Neutrophil (primary cell): ENCODE results near the gene BST1.
A peak's percentile ranks its signal among the peaks of the same experiment; 100 is the strongest.

Source experiments
- H3K27ac ChIP-seq: fragments of 200-600 bp; sonication (generic); 2 replicates; pipeline ENCODE4 v1.5.1; 2016; ENCODE audit warnings: mild to moderate bottlenecking, moderate library complexity
- H3K27me3 ChIP-seq: fragments of 200-600 bp; sonication (generic); 2 replicates; pipeline ENCODE4 v1.6.0; 2016; ENCODE audit warnings: mild to moderate bottlenecking
- H3K36me3 ChIP-seq: fragments of 200-600 bp; sonication (generic); 2 replicates; pipeline ENCODE4 v1.5.1; 2017
- H3K4me1 ChIP-seq, 2 experiments: fragments of 200-600 bp in 1 of 2; sonication (generic) in 1 of 2; 1 replicate in 1 of 2; 2 replicates in 1 of 2; pipeline versions ENCODE4 v1.5.1 to v1.6.1; 2013 to 2016; ENCODE audit warnings: low read depth in 1 of 2, low read length in 1 of 2, mild to moderate bottlenecking in 1 of 2, moderate library complexity in 1 of 2; ENCODE audit not compliant: control insufficient read depth in 1 of 2, insufficient read depth in 1 of 2
- H3K4me3 ChIP-seq, 2 experiments: fragments of 200-600 bp in 1 of 2; sonication (generic) in 1 of 2; 1 replicate in 1 of 2; 2 replicates in 1 of 2; pipeline ENCODE4 v1.5.1; 2013 to 2016; ENCODE audit warnings: low read depth in 1 of 2, low read length in 1 of 2, mild to moderate bottlenecking in 1 of 2, moderate library complexity in 1 of 2
- H3K9me3 ChIP-seq: fragments of 200-600 bp; sonication (generic); 2 replicates; pipeline ENCODE4 v1.5.1; 2016
- TF ChIP-seq, protein P1 (sequence below): fragments of 200-600 bp; sonication (generic); IDR thresholded peaks from 2 replicates; pipeline ENCODE4 v1.5.1; 2016; ENCODE audit warnings: antibody characterized with exemption

Gene BST1

DNA sequence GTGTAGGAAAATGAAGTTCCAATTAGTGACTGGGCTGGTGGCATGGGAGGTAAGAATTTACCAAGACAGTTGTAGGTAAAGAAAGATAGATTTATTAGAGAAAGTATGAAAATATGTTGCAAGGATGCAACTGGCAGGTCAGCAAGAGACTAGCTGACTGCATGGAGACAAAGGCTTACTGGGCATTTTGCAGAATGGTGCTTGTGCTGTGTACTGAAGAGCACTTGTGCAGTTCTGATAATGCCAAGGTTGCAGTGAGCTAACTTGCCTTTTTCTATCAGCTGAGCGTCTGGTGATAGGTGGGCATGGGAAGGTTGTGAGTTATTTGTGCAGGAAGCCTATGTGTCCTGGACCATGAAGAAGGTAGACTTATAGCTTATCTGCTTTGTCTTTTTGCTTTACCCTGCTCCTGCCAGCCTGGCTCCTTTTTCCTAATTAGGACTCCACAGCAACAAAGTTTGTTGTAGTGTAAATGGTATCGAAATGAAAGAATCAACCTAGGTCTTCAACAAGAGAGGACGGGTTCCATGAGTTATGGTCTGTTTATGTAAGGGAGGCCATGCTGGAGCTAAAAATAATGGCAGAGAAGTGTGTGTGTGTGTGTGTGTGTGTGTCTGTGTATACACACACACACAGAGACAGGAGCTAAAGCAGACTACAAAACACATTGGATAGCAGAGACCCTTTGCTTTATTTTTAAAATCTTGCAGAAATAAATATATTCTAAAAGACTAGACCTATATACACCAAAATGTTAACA is 15.0 kb downstream of the BST1 start:
- Histone ChIP-seq H3K4me1 (peaks cover 27 to 29% of the 10 kb centered on the region in 2 experiments), H3K4me3 (no peak overlapping the region), H3K9me3 (no peaks in the 10 kb centered on the region), H3K36me3 (peaks cover 100% of the 10 kb centered on the region), H3K27me3 (no peaks in the 10 kb centered on the region), H3K27ac (peak overlapping the region; percentile 66)
- TF ChIP-seq, protein P1, sequence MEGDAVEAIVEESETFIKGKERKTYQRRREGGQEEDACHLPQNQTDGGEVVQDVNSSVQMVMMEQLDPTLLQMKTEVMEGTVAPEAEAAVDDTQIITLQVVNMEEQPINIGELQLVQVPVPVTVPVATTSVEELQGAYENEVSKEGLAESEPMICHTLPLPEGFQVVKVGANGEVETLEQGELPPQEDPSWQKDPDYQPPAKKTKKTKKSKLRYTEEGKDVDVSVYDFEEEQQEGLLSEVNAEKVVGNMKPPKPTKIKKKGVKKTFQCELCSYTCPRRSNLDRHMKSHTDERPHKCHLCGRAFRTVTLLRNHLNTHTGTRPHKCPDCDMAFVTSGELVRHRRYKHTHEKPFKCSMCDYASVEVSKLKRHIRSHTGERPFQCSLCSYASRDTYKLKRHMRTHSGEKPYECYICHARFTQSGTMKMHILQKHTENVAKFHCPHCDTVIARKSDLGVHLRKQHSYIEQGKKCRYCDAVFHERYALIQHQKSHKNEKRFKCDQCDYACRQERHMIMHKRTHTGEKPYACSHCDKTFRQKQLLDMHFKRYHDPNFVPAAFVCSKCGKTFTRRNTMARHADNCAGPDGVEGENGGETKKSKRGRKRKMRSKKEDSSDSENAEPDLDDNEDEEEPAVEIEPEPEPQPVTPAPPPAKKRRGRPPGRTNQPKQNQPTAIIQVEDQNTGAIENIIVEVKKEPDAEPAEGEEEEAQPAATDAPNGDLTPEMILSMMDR, result no peak

DNA sequence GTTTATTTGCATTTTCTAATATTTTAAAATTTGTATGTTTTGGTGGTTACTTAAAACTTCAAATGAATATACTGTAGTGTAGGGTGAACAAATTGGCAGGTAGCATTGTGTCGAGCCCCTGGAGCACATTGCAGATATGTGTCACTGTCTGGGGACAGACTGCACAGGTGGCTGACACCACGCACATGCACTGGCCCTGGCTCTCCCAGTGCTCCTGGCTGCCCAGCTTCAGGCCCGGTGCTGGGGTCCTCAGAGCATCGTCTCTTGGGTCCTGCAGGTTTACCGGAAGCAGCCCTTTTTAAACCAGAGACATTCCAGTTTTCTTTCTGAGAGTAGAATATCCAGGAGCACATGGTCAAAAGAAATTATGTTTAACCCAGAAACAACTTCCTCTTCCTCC is 15.6 kb downstream of the BST1 start:
- TF ChIP-seq, protein P1, result no peak
- peak overlapping the region; percentile 66 for H3K27ac ChIP-seq
- no peaks in the 10 kb centered on the region for H3K9me3 ChIP-seq
- H3K4me3 ChIP-seq, result no peak overlapping the region
- no peaks in the 10 kb centered on the region for H3K27me3 ChIP-seq
- H3K4me1 ChIP-seq, result peaks cover 27 to 29% of the 10 kb centered on the region in 2 experiments
- peaks cover 100% of the 10 kb centered on the region for H3K36me3 ChIP-seq

DNA sequence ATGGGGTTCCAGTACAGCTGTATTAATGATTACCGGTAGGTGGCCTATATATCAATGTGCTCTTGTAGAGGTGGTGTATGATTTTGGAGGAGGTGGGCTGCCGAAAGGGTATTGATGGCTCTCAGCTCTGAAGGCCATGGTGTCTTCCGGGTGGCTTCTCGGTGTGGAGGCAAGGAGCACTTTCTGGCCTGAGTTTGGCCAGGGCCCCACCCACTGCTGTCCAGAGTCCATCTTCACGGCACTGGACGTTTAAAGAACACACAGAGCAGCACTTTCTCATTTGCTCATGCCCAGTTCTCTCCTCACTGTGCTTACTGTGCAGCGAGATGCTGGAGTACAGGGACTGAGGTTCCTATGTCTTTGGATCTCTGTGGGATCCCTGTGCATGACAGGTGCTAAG is 16.1 kb downstream of the BST1 start:
- TF ChIP-seq, protein P1, result no peak
- Histone ChIP-seq H3K27ac (peak overlapping the region; percentile 66), H3K27me3 (no peaks in the 10 kb centered on the region), H3K4me1 (peaks cover 27 to 29% of the 10 kb centered on the region in 2 experiments), H3K36me3 (peaks cover 100% of the 10 kb centered on the region), H3K9me3 (no peaks in the 10 kb centered on the region), H3K4me3 (peak overlapping the region in 1 of 2 experiments; percentile 5)

DNA sequence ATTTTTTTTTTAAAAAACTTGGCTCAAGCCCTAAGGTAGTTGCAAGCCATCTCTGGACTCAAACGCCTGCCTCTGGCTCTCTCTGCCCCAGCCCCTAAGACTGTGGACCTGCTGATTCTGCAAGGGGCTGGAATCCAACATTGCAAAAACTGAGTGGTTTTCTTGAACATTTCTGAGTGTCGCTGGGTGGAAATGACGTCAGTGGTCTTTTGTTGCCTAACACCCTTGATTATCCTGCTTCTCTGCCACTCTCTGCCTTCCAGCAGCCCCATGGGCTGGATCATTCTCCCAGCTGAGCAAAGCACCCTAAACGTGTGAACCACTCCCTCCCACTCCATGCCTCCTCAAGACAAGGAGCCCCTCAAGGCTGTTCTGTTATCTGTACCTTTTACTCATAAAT is 16.6 kb downstream of the BST1 start:
- Histone ChIP-seq H3K27ac (peak overlapping the region; percentile 66), H3K4me3 (peak overlapping the region in 1 of 2 experiments; percentile 5), H3K36me3 (peaks cover 100% of the 10 kb centered on the region), H3K27me3 (no peaks in the 10 kb centered on the region), H3K9me3 (no peaks in the 10 kb centered on the region), H3K4me1 (peaks cover 27 to 29% of the 10 kb centered on the region in 2 experiments)
- TF ChIP-seq, protein P1, result no peak

DNA sequence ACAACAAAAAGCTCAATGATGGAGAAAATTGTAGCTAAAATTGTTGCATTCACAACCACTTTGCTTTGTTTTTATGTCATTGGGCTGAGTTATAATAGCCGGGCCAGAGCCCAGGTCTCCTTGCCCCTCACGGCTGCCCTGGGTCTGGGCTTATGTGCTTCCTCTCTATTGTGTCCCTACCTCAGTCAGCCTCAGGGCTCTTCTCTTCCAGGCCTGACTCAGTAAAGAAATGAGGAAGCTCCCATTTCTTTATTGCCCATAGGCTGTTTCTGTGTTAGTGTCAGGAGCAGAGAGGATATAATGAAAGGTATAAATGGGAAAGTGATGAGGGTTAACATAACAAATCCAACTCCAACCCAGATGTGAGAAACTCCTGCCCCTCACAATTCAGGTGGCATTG is 18.0 kb downstream of the BST1 start:
- H3K4me1 ChIP-seq, result peaks cover 27 to 29% of the 10 kb centered on the region in 2 experiments
- H3K27ac ChIP-seq, result peak overlapping the region; percentile 66
- H3K36me3 ChIP-seq, result peaks cover 100% of the 10 kb centered on the region
- TF ChIP-seq, protein P1, result no peak
- H3K4me3 ChIP-seq, result no peak overlapping the region
- no peaks in the 10 kb centered on the region for H3K27me3 ChIP-seq
- H3K9me3 ChIP-seq, result no peaks in the 10 kb centered on the region
